Measurements from ENCODE around the gene TMPRSS3. TPM values are rescaled to one million over a fixed set of nuclear protein-coding genes. Genes with fewer than 3 reads are reported as not detected.

TMPRSS3 gene
- total RNA-seq, 8 experiments from 2014 or later: 0.07 to 0.33 (median 0.14) TPM; not detected in 1

DNA sequence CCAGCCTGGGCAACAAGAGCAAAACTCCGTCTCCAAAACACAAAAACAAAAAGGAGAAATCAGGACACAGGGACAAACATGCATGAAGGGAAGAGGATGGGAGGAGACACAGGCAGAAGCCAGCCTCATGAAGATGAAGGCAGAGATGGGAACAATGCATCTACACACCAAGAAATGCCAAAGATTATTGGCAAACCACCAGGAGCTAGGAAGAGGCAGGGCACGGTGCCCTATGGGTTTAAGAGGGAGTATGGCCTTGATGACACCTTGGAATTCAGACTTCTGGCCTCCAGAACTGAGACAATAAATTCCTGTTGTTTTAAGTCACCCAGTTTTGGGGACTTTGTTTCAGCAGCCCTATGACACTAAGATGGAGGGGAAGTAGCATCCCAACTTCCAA, 5.2 kb downstream of the TMPRSS3 start:
- Histone ChIP-seq H3K4me1 (replicated peaks in 1 of 2) (peaks cover 23 to 25% of the 10 kb centered on the region in 2 donors), H3K4me3 (no peak overlapping the region), H3K27ac (no peak overlapping the region)
- WGBS, 10 experiments: 0 to 100% (median 55%) methylated on average over 1 to 2 of the region's 2 CpGs; no CpG with 5 or more reads in 2 of the 10 experiments
- ATAC-seq (replicated peaks in 6 of 8): no peak
- in situ Hi-C loops (cut with MboI; ENCODE audit: low pct_unique_long_range_greater_than_20kb in 2 of 9, low sequenced_read_pairs in 9 of 9, unreplicated experiment in 9 of 9): no loop called here

DNA sequence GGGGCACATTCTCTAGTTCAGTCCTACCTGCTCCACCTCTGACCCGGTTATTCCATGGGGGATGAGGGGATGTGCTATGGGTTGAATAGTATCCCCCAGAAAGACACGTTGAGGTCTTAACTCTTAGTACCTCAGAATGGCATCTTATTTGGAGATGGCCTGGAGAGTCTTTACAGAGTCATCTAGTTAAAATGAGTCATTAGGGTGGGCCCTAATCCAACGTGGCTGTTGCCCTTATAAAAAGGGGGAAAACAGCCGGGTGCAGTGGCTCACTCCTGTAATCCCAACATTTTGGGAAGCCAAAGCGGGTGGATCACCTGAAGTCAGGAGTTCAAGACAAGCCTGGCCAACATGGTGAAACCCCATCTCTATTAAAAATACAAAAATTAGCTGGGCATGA, 5.7 kb downstream of the TMPRSS3 start:
- Histone ChIP-seq H3K4me1 (replicated peaks in 1 of 2) (peaks cover 23 to 25% of the 10 kb centered on the region in 2 donors), H3K27ac (no peak overlapping the region), H3K4me3 (no peak overlapping the region)
- ATAC-seq (replicated peaks in 6 of 8): no peak
- WGBS, 10 experiments: 0 to 90% (median 81%) methylated on average over 1 to 5 of the region's 5 CpGs; no CpG with 5 or more reads in 3 of the 10 experiments
- in situ Hi-C loops (cut with MboI; ENCODE audit: low pct_unique_long_range_greater_than_20kb in 2 of 9, low sequenced_read_pairs in 9 of 9, unreplicated experiment in 9 of 9): no loop called here

DNA sequence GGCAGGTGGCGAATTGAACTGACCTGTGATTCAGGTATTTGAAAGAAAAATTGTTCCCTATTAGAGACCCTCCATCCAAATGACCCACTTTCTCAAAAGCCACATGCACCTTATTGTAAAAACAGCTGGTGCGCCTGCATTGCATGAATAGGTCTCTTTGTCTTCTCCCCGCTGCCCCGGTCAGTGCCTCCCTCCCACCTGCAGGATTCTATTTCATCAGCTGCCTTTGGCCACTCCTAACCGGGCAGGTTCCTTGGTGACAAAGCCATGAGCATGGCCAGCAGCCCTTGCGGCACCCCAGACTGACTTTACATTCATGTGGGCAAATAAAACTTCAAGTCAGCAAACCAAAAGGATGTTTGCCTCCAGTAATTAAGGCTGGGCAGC, 6.4 kb downstream of the TMPRSS3 start:
- 12 to 44% (median 28%) methylated on average over 1 to 5 of the region's 6 CpGs; no CpG with 5 or more reads in 1 of the 10 experiments for WGBS, 10 experiments
- H3K27ac ChIP-seq: no peak overlapping the region
- ATAC-seq (replicated peaks in 6 of 8): peak in 5 of 8 experiments; percentile 50 to 91 (median 54)
- peaks cover 23 to 25% of the 10 kb centered on the region in 2 donors for H3K4me1 ChIP-seq (replicated peaks in 1 of 2)
- no peak overlapping the region for H3K4me3 ChIP-seq
- in situ Hi-C loops (cut with MboI; ENCODE audit: low pct_unique_long_range_greater_than_20kb in 2 of 9, low sequenced_read_pairs in 9 of 9, unreplicated experiment in 9 of 9): no loop called here

DNA sequence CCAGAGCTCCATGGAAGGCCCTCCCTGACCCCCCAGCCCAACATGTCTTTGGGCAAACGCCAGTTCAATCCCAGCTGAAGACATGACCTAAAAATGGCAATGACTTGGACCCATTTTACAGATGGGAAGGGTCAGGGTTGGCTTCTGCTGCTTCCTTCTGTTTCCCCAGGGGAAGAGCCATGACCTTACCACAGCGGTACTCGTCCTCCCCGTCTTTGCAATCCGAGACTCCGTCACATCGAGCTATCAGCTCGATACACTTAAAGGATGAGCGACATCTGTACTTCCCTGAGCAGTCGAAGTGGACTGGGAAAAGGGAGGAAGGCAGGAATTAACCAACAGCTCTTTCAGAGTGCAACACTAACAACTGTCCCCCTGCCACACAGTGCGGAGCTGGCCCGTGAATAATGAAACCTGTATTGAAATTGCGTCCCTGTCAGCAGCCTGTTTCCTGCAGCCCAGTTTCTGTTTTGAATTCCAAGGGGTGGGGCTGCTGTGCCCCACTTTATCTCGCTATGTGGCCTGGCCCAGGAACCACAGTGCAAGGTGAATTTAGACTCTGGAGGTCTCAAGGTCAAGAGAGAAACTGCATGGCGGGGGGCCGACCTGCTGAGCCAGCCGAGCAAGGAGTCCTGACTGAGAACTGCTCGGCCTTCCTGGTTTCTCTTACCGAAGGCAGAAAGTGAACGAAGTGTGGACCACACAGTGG, 7.0 kb downstream of the TMPRSS3 start:
- Histone ChIP-seq H3K4me3 (no peak overlapping the region), H3K4me1 (replicated peaks in 1 of 2) (peaks cover 23 to 25% of the 10 kb centered on the region in 2 donors), H3K27ac (peak overlapping the region in 1 of 2 donors; percentile 4)
- ATAC-seq (replicated peaks in 6 of 8): peak in 2 of 8 experiments; percentile 2 to 15
- in situ Hi-C loops (cut with MboI; ENCODE audit: low pct_unique_long_range_greater_than_20kb in 2 of 9, low sequenced_read_pairs in 9 of 9, unreplicated experiment in 9 of 9): no loop called here
- WGBS, 10 experiments: 40 to 83% (median 57%) methylated on average over 2 to 16 of the region's 20 CpGs; no CpG with 5 or more reads in 3 of the 10 experiments

DNA sequence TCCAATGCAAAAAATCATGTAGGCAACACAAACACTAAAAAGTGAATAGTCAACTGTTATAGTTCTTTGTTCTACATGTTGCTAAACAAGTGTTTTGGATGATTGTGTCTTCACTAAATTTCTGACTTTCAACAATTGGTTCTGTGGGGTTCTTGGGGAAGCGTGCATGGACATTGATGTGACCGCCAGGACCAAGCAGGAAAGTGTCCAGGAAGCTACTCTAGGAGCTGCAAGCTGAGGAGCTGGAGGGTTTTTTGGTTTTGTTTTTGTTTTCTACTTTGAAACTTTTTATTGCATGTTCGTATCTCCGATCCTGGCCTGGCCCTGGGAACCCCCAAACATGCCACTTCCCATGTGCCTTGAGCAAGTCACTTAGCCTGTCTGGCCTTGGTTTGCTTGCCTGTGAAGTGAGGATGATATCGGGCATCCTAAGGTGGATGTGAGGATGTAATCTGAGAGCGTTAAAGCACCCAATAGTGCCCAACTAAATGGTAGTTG, 8.0 kb downstream of the TMPRSS3 start:
- Histone ChIP-seq H3K27ac (peak overlapping the region in 1 of 2 donors; percentile 21), H3K4me1 (replicated peaks in 1 of 2) (peaks cover 23 to 25% of the 10 kb centered on the region in 2 donors), H3K4me3 (no peak overlapping the region)
- ATAC-seq (replicated peaks in 6 of 8): no peak
- 29 to 100% (median 94%) methylated on average over 1 to 6 of the region's 6 CpGs for WGBS, 10 experiments
- in situ Hi-C loops (cut with MboI; ENCODE audit: low pct_unique_long_range_greater_than_20kb in 2 of 9, low sequenced_read_pairs in 9 of 9, unreplicated experiment in 9 of 9): no loop called here

DNA sequence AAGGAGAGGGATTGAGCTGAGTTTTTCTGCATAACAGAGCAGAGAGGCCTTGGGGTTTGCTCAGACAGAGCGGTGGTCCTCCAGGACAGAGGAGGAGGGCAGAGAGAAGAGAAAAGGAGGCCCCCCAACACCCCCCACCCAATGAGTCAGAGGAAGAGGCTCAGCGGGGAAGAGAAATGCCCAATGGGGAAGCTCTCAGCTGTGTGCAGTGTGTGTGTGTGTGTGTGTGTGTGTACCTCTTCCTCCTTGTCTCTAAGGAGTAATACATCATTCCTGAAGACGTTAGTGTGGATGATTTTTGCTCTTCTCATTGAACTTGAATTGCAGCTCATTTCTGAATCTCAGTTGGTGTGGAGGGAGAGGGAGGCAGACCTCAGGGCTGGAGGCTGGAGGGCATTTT, 8.7 kb downstream of the TMPRSS3 start:
- in situ Hi-C loops (cut with MboI; ENCODE audit: low pct_unique_long_range_greater_than_20kb in 2 of 9, low sequenced_read_pairs in 9 of 9, unreplicated experiment in 9 of 9): no loop called here
- WGBS, 10 experiments: 0 to 67% (median 50%) methylated on average over 1 to 3 of the region's 3 CpGs; no CpG with 5 or more reads in 5 of the 10 experiments

DNA sequence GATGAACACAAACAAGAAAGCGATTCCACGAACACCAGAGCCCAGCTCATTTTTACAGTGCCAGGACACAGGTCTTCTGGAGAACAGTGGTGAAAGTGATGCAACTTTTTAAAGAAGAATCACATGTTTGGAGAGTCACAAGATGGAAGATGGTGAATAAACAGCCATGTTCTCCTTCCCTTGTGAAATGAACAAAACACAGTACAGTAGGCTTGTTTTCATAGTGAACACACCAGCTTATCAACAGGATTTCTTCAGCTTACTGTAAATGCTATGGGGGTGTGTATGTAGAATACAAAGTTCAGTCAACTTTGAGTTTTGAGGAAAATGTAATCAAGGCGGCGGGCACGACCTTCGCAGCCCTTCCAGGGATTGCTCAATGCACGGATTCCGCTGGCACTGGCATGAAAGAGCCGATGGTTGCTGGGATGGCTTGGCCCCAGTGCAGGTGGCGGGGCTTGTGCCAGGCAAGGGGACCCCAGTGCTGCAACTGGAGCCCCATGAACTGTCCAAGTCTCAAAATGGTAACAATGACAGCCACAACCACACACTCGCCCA, 9.7 kb downstream of the TMPRSS3 start:
- WGBS, 10 experiments: 33 to 100% (median 91%) methylated on average over 1 to 11 of the region's 11 CpGs; no CpG with 5 or more reads in 2 of the 10 experiments

More for the DNA sequence above, 8.7 kb downstream of the TMPRSS3 start:
- Histone ChIP-seq H3K4me1 (replicated peaks in 1 of 2) (peaks cover 23 to 25% of the 10 kb centered on the region in 2 donors), H3K4me3 (no peak overlapping the region), H3K27ac (peak overlapping the region in 1 of 2 donors; percentile 50)
- ATAC-seq (replicated peaks in 6 of 8): peak in 5 of 8 experiments; percentile 33 to 86 (median 81)

DNA sequence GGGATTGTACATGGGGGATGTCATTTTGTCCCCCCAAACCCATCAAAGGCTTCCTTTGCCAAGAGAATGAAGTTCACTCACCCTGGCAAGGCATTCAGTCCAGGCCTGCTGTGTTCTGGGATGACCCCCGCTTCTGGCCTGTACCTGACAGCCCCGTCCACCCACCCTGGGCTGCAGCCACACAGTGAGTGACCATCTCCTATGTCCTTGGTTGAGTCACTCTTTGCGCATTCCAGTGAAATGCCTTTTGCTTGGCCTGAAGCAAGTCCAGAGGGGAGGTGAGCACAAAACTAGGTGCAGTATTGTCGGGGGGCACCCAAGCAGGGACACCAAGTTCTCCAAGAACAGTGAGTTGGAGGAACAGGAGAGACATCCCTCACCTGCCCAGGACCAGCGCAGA, 10.2 kb downstream of the TMPRSS3 start:
- ATAC-seq (replicated peaks in 6 of 8): no peak
- in situ Hi-C loops (cut with MboI; ENCODE audit: low pct_unique_long_range_greater_than_20kb in 2 of 9, low sequenced_read_pairs in 9 of 9, unreplicated experiment in 9 of 9): no loop called here

More for the DNA sequence above, 9.7 kb downstream of the TMPRSS3 start:
- ATAC-seq (replicated peaks in 6 of 8): no peak
- H3K4me3 ChIP-seq: no peak overlapping the region
- H3K27ac ChIP-seq: no peak overlapping the region
- peaks cover 23 to 25% of the 10 kb centered on the region in 2 donors for H3K4me1 ChIP-seq (replicated peaks in 1 of 2)
- in situ Hi-C loops (cut with MboI; ENCODE audit: low pct_unique_long_range_greater_than_20kb in 2 of 9, low sequenced_read_pairs in 9 of 9, unreplicated experiment in 9 of 9): no loop called here

DNA sequence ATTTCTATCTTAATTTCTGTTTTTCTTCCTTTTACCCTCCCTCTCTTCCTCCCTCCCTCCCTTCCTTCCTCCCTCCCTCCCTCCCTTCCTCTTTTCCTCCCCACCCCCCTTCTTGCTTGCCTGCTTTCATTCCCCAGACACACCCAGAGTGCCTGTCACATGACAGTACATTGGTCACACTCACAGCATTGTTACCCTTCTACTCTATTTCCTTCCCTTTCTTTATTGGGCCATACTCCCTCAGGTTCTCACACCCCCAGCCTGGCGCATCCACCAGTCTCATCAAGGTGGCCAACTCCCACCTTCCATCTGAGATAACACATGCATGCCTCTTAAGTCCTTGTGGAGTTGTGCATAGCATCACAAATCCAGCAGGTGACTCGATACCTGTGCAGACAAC, 10.9 kb downstream of the TMPRSS3 start:
- ATAC-seq (replicated peaks in 6 of 8): no peak
- peaks cover 22 to 24% of the 10 kb centered on the region in 2 donors for H3K4me1 ChIP-seq (replicated peaks in 1 of 2)
- H3K27ac ChIP-seq: no peak overlapping the region
- H3K4me3 ChIP-seq: no peak overlapping the region
- in situ Hi-C loops (cut with MboI; ENCODE audit: low pct_unique_long_range_greater_than_20kb in 2 of 9, low sequenced_read_pairs in 9 of 9, unreplicated experiment in 9 of 9): no loop called here
- 0 to 100% (median 40%) methylated on average over 1 of the region's 2 CpGs; no CpG with 5 or more reads in 7 of the 10 experiments for WGBS, 10 experiments

More for the DNA sequence above, 10.2 kb downstream of the TMPRSS3 start:
- H3K4me3 ChIP-seq: no peak overlapping the region
- peaks cover 23 to 25% of the 10 kb centered on the region in 2 donors for H3K4me1 ChIP-seq (replicated peaks in 1 of 2)
- H3K27ac ChIP-seq: no peak overlapping the region
- WGBS, 10 experiments: 0 to 100% (median 67%) methylated on average over 1 to 5 of the region's 5 CpGs; no CpG with 5 or more reads in 2 of the 10 experiments

DNA sequence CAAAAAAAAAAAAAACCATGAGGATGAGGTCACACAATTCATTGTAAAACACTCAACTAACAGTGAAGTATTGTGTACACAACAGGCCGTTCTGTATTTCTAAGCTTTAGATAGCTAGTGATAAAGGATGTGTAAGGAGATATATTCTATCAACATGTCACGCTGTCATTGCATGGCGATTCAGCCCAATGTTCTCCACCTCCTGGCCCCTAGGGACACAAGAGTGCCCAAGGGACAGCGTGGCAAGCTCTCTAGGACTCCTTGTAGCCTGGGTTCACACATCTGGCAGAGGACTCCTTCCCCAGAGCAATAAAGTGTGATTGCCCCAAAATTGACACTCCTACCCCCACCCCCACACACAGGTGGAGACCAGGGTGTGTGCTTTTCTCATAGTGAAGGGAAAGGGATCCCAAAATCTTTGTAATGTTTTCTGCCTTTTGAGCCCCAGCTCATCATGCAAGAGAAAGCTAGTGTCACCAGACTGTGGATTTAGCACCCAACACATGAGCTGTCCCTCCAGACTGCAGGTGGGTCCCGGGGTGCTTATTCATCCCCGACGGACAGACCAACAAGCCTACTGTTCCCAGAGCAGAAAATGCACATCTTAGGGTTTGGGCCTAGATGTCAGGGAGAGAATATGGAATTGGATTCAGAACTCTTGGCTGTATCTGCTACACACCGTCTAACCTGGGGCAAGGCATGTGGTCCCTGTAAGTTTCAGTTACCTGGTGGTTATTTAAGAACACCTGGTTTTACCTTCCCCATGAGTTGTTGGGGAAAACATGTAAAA, 11.5 kb downstream of the TMPRSS3 start:
- H3K4me3 ChIP-seq: no peak overlapping the region
- no peak overlapping the region for H3K27ac ChIP-seq
- 11 to 93% (median 79%) methylated on average over 1 to 6 of the region's 8 CpGs; no CpG with 5 or more reads in 2 of the 10 experiments for WGBS, 10 experiments
- H3K4me1 ChIP-seq (replicated peaks in 1 of 2): peaks cover 16 to 18% of the 10 kb centered on the region in 2 donors
- peak in 1 of 8 experiments; percentile 28 for ATAC-seq (replicated peaks in 6 of 8)
- in situ Hi-C loops (cut with MboI; ENCODE audit: low pct_unique_long_range_greater_than_20kb in 2 of 9, low sequenced_read_pairs in 9 of 9, unreplicated experiment in 9 of 9): no loop called here

DNA sequence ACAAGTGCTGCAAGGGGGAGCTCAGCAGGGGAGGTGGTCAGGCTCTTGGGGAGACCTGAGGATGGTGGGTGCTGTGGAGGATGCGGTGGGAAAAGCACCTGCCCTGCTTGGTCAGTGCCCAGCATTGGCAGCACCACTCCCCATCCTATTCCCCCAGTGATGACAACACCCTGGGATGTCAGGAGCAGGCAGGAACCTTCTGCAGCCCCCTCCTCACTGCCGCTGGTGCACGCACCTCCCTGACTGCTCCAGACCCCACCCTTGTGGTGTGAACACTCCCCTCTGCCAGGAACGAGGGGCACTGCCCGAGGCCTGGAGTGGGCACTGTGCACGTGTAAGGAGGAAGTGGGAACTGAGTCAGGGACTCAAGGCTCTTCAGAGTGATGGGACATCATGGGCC, 12.5 kb downstream of the TMPRSS3 start:
- H3K4me3 ChIP-seq: no peak overlapping the region
- H3K4me1 ChIP-seq (replicated peaks in 1 of 2): peaks cover 10 to 13% of the 10 kb centered on the region in 2 donors
- in situ Hi-C loops (cut with MboI; ENCODE audit: low pct_unique_long_range_greater_than_20kb in 2 of 9, low sequenced_read_pairs in 9 of 9, unreplicated experiment in 9 of 9): no loop called here
- ATAC-seq (replicated peaks in 6 of 8): no peak
- 50 to 60% methylated on average over 1 to 2 of the region's 6 CpGs; no CpG with 5 or more reads in 8 of the 10 experiments for WGBS, 10 experiments
- no peak overlapping the region for H3K27ac ChIP-seq

DNA sequence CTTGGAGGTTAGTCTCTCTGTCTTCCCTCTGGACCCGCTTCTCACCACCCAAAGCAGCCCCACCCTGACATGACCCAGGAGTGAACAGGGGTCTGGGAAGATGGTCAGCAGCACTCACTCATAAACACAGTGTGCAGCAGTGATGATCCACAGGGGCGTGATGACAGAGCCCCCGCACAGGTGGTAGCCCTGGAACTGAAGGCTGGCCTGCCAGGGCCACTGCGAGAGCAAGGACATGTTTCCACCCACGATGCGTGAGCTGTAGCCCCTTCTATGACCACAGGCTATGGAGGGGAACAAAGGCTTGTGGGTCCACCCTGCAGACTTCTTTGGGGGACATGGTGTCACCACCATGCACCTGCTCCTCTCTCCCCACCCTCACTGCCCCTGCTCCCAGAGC, 12.9 kb downstream of the TMPRSS3 start:
- in situ Hi-C loops (cut with MboI; ENCODE audit: low pct_unique_long_range_greater_than_20kb in 2 of 9, low sequenced_read_pairs in 9 of 9, unreplicated experiment in 9 of 9): no loop called here
- WGBS, 10 experiments: 0 to 86% (median 86%) methylated on average over 1 to 2 of the region's 6 CpGs; no CpG with 5 or more reads in 7 of the 10 experiments

More for the DNA sequence above, 12.9 kb downstream of the TMPRSS3 start:
- no peak for ATAC-seq (replicated peaks in 6 of 8)
- peaks cover 10 to 11% of the 10 kb centered on the region in 2 donors for H3K4me1 ChIP-seq (replicated peaks in 1 of 2)
- no peak overlapping the region for H3K4me3 ChIP-seq
- no peak overlapping the region for H3K27ac ChIP-seq
